GM21786 (cell line): Measurements from ENCODE around the gene SARS1.

Experiments
- ATAC-seq: cut with Tn5 transposase; IDR thresholded peaks from one replicate; pipeline ENCODE4 v1.9.1; 2021; ENCODE audit not compliant: unreplicated experiment

The SARS1 gene

GRCh38 chr1:109249654-109250401 is 36.1 kb downstream of the SARS1 start:
- peak; percentile 25 for ATAC-seq

DNA sequence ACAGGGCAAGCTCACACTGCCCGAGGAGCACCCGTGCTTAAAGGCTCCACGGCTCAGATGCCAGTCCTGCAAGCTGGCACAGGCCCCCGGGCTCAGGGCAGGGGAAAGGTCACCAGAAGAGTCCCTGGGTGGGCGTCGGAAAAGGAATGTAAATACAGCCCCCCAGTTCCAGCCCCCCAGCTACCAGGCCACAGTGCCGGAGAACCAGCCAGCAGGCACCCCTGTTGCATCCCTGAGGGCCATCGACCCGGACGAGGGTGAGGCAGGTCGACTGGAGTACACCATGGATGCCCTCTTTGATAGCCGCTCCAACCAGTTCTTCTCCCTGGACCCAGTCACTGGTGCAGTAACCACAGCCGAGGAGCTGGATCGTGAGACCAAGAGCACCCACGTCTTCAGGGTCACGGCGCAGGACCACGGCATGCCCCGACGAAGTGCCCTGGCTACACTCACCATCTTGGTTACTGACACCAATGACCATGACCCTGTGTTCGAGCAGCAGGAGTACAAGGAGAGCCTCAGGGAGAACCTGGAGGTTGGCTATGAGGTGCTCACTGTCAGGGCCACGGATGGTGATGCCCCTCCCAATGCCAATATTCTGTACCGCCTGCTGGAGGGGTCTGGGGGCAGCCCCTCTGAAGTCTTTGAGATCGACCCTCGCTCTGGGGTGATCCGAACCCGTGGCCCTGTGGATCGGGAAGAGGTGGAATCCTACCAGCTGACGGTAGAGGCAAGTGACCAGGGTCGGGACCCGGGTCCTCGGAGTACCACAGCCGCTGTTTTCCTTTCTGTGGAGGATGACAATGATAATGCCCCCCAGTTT is 36.9 kb downstream of the SARS1 start:
- no peak for ATAC-seq

- ATAC-seq: no peak
These were observed 37.8 kb downstream of the SARS1 start for GRCh38 chr1:109251277-109252166.

- ATAC-seq: no peak
These were observed 38.6 kb downstream of the SARS1 start for GRCh38 chr1:109252167-109252892.

DNA sequence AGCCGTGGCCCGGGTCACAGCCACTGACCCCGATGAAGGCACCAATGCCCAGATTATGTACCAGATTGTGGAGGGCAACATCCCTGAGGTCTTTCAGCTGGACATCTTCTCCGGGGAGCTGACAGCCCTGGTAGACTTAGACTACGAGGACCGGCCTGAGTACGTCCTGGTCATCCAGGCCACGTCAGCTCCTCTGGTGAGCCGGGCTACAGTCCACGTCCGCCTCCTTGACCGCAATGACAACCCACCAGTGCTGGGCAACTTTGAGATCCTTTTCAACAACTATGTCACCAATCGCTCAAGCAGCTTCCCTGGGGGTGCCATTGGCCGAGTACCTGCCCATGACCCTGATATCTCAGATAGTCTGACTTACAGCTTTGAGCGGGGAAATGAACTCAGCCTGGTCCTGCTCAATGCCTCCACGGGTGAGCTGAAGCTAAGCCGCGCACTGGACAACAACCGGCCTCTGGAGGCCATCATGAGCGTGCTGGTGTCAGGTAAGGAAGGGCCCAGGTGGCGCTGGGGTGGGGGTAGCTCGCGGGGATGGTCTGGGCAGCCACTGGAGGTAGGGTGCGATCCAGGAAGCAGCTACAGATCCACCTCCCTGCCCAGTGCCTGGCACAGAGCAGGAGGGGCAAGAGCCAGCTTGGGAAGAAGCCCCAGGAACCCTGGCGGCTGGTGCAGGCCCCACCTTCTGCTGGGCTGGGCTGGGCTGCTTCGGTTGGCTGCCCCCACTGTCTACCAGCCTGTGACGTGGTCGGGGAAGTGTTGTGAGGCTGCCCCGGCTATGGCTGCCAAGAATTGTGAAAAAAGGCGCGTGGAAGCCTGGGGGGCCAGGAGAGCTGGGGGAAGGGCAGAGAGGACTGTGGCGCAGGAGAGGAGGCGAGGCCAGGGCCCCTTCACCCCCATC is 39.4 kb downstream of the SARS1 start:
- no peak for ATAC-seq

- ATAC-seq: no peak
These were observed 40.3 kb downstream of the SARS1 start for GRCh38 chr1:109253803-109254620.

DNA sequence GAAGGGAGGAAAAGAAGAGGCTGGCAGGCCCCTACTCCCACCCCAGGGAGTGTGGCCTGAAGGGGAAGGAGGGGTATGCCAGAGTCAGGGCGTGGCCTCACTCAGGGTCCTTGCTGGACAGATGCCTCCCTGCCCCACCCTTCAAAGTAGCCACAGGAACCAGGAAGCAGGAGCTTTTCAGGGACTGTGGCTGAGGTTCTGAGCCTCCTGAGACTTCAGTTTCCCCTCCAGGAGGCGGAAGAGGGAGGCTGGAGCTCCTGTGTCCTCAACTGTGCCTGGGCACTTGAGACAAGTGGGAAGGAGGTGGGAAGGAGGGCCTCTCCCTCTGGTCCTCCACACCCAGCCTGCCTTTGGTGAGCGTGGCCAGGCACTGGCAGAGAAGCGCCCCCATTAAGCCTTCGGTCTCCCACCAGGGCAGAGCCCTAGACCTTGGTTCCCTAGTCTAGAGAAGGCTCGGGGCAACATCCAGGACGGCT is 40.9 kb downstream of the SARS1 start:
- ATAC-seq: no peak

- ATAC-seq: no peak
These were observed 41.5 kb downstream of the SARS1 start for GRCh38 chr1:109255097-109255651.

DNA sequence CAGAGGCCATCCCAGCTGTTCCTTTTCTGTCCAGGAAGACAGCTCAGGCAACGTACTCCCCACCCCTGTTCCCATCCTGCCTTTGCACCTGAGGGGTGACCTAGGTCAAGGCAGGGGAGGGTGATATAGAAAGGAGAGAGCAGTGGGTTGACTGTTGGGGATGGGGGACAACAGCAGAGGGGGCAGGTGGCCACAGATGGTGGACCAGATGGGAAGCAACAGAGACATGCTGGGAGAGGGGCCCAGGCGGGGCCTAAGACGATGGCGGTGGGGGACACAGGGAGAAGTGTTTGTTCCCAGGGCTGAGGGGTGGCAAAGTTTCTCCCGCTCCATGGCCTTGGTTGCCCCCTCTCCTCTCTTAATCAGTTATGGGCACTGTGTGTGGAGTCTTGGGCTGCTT is 42.0 kb downstream of the SARS1 start:
- ATAC-seq: no peak

- ATAC-seq: no peak
These were observed 42.4 kb downstream of the SARS1 start for GRCh38 chr1:109256085-109256484.

- no peak for ATAC-seq
These were observed 43.4 kb downstream of the SARS1 start for GRCh38 chr1:109256971-109257681.

GRCh38 chr1:109257682-109258421 is 44.1 kb downstream of the SARS1 start:
- no peak for ATAC-seq

DNA sequence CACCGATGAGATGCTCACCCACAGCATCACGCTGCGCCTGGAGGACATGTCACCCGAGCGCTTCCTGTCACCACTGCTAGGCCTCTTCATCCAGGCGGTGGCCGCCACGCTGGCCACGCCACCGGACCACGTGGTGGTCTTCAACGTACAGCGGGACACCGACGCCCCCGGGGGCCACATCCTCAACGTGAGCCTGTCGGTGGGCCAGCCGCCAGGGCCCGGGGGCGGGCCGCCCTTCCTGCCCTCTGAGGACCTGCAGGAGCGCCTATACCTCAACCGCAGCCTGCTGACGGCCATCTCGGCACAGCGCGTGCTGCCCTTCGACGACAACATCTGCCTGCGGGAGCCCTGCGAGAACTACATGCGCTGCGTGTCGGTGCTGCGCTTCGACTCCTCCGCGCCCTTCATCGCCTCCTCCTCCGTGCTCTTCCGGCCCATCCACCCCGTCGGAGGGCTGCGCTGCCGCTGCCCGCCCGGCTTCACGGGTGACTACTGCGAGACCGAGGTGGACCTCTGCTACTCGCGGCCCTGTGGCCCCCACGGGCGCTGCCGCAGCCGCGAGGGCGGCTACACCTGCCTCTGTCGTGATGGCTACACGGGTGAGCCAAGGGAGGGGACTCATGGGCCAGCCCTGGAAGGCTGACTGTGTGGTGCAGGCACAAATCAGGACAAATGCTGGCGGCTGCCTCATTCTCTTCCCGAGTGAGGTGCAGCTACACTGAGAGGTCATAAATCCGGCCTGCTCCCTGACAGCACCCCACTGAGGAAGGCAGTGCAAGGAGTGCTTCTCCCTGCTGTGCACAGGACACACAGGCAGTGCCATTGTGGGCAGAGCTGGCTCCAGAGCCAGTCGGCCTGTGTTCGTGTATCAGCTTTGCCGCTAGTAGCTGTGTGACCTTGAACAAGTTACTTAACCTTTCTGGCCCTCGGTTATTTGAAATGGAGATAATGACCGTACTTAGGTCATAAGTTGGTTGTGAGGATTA is 45.1 kb downstream of the SARS1 start:
- no peak for ATAC-seq

DNA sequence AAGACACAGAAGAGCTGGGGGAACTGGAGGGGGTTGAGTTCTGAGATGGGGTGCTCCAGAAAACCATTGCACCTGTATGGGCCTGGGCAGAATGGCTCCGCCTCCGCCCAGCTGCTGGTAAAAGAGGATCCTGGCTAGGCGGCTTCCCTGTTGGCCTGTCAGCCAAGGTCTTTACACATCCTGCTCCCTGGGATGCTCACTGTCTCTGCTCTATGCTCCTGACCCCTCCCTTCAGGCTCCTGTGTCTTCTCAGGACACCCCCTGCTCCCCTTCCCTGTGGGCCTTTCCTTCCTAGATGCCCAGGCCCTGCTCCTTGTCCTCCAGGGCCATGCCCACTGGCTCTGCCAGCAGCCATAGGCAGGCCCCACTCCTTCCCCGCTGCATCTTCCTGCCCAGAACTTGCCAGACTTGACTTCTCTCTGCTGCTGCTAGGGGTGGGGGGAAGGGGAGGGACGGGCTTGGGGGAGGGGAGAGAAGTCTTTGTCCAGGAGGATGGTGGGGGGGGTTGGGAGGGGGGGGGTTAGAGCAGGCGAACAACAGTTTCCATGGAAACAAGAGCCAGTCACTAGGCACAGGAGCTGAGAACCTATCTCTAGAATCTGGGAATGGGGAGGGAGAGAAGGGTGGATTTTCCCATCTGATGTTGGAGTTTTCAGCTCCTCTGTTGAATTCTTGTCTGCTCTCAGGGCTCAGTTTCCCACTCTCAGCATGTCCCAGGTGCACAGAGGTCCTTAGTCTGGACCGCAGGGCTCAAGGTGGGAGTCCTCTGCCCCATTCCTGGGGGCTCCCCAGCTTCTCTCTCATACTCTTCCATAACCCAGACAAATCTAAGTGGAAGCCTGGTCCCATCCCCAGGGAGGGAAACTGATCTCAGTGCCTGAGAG is 46.2 kb downstream of the SARS1 start:
- no peak for ATAC-seq

DNA sequence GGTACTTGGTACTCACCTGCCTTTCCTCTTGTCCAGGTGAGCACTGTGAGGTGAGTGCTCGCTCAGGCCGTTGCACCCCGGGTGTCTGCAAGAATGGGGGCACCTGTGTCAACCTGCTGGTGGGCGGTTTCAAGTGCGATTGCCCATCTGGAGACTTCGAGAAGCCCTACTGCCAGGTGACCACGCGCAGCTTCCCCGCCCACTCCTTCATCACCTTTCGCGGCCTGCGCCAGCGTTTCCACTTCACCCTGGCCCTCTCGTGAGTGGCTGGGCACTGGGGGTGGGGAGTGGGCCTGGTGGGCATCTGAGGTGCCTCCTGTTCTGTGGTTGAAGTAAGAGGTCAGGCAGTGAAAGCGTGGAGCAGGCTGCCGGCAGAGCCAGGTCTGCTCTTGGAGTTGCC is 47.3 kb downstream of the SARS1 start:
- no peak for ATAC-seq
